HG02571 (cell line): ENCODE measurements around the gene DESI2.

Experiments
- ATAC-seq: cut with Tn5 transposase; IDR thresholded peaks from one replicate; pipeline ENCODE4 v1.9.1; 2021; ENCODE audit warnings: mild to moderate bottlenecking, moderate library complexity; ENCODE audit not compliant: unreplicated experiment

DESI2 gene

GRCh38 chr1:244751271-244751895 lies 98.5 kb downstream of the DESI2 start:
- ATAC-seq, result no peak

DNA sequence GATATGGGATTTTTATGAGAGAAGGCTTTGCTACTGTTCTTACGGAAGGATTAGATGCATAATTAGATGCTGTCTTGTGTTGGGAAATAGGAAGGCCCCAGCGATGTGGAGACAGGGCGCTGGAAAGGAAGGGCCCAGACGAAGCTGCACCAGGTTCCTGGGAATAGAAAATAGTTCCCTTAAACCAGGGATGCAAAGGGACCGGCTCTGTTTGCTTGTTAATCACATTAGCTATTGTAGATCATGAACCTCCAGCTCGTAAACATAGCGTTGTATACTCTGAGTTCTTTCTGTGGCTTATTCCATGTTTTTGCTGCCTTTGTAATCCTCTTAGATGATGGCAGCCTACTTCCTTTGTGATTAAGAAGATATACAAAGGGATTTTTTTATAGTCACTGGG lies 102.7 kb downstream of the DESI2 start:
- no peak for ATAC-seq

GRCh38 chr1:244757091-244757939 lies 104.4 kb downstream of the DESI2 start:
- ATAC-seq, result no peak
